Activated naive CD4-positive, alpha-beta T cell treated with anti-CD3 and anti-CD28 coated beads, Interleukin-2, amount 50 U/mL, for 16 hours (primary cell): ENCODE measurements around the gene TBC1D3C.
"Not testable (repeated sequence)": the region's sequence is repeated elsewhere in the genome, so short reads cannot be mapped to it uniquely, and the experiment has no call there.

Experiments used
- DNase-seq: peaks from one replicate; pipeline ENCODE4 v3.0.0-alpha.2; 2020

Gene TBC1D3C

DNA sequence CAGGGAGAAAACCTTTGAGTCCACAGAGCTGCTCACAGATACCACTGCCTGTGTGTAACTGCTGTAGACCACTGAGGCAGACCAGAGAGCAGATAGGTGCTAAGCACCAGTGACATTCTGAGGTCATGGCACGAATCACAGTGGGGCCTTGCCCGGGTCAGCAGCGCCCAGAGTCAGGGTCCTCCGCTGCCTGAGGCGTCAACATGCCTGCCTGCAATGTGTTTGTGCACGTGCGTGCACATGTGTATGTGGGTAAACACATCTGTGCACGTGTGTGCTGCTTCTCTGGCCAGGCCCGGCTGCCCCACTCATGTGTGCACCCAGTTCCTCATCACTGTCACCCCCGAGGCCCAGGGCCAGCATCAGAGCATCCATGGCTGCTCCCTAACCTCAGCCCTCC is at the start of gene TBC1D3C:
Gene TBC1D3C, minus strand, starts transcription at position 101 of the 400 bp plus-strand sequence. CDS start 1,568 bp downstream, outside the sequence.
- not testable (repeated sequence) for DNase-seq

DNA sequence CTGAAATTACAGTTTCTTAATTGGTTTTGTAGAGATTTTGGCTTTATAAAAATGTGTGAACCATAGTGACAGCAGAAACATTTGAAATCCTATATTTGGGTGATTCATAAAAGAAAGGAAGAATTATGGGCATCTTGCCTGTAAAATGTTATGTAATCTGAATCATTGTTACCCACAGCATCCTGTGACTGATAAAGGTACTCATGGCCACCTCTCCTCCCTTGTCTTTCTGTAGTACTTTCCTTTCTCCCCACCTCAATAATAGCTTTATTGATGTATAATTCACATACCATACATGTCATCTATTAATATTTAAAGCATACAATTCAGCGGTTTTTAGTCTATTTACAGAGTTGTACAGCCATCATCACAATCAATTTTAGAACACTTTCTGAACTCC is 30.8 kb upstream of the TBC1D3C start:
- not testable (repeated sequence) for DNase-seq

DNA sequence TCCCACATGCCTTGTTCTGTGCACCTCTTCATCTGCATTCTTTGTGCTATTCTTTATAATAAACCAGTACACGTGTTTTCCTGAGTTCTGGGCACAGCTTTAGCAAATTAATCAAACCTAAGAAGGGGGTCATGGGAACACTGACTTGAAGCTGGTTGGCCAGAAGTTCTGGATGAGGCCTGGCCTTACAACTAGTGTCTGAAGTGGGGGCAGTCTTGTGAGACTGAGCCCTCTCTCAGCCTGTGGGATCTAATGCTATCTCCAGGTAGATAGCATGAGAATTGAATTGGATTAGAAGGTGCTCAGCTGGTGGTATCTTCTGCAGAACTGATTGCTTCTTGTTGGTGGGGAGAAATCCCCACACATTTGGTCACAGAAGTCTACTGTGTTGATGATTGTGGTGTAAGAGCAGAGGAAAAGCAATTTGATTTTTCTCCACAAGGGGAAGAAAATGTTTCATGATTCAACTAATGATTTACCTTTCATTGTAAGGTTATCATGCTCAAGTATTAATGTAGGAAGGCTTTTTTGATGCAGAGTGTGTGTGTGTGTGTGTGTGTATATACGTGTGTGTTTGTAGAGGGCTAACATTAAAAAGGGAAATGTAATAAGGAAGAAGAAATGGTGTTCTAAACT is 25.7 kb upstream of the TBC1D3C start:
- not testable (repeated sequence) for DNase-seq

DNA sequence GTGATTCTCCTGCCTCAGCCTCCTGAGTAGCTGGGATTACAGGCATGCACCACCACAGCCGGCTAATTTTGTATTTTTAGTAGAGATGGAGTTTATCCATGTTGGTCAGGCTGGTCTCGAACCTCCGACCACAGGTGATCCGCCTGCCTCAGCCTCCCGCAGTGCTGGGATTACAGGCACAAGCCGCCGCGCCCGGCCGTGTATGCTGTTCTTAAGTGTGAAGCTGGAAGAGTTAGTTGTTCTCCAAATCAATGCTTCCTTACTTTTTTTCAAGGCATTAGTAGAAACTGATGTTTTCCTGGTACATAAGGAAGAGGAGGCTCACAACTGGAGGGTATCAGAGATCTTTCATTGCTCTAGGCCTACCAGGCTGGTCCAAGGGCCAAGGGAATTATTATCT is 19.7 kb upstream of the TBC1D3C start:
- not testable (repeated sequence) for DNase-seq

DNA sequence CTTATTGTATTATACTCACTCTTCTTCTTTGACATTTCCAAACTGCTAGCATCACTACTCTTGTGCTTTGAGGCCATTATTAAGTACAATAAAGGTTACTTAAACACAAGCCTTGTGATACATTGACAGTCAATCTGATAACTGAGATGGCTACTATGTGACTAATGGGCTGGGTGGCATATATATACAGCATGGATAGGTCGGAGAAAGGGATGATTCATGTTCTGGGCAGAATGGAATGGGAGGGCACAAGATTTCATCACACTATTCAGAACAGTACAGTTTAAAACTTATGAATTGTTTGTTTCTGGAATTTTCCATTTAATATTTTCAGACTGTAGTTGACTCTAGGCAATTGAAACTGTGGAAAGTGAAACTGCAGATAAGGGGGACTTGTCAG is 18.9 kb upstream of the TBC1D3C start:
- DNase-seq = not testable (repeated sequence)
